Urothelium cell line (cell line): ENCODE results near the gene SLCO2A1.

Source experiments
- DNase-seq: peaks from one replicate; pipeline ENCODE4 v3.0.0; 2011; ENCODE audit warnings: low spot score, mixed read lengths
- FAIRE-seq: peaks from 2 replicates; lab custom pipeline; 2011; peaks lifted over from hg19 to GRCh38; lab: Jason Lieb, UNC

SLCO2A1 gene

GRCh38 chr3:133915685-133916658, 113.8 kb downstream of the SLCO2A1 start:
- DNase-seq (no peak), FAIRE-seq (peak; percentile 30)

- FAIRE-seq (no peak), DNase-seq (no peak)
Measured at GRCh38 chr3:133914839-133915600, 114.7 kb downstream of the SLCO2A1 start.

DNA sequence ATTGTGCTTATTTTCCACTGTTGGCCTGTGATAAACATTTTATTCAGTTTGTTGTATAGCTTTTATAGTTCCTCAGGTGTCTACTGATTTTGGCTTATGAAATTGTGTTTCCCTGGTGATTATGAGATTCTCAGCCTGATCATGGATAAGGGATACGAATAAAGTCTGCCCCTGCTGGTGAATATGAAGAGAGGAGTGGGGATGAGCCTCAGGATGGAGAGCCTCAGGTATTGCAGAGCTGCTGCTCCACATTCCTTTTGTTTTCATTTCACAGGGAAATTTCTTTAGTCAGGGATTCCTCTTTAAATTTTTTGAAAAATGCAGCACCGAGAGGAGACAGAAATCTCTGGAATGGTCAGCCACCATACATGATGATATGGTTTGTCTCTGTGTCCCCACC, 119.3 kb downstream of the SLCO2A1 start:
- DNase-seq (no peak), FAIRE-seq (no peak)

DNA sequence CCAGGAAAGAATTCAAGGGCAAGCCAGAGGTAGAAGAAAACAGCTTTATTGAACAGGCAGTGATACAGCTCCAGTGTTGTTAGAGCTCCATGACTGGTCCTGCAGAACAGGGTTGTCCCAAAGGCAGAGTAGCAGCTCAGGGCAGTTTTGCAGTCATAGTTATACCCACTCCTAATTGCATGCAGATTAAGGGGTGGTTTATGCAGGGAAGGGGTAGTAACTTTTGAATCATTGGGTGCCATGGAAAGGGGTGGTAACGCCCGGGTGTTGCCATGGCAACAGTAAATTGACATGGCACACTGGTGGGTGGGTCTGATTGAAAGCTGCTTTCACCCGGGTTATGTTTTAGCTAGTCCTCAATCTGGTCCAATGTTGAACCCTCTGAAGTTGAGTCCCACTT, 124.3 kb downstream of the SLCO2A1 start:
- DNase-seq (no peak), FAIRE-seq (no peak)

- no peak for DNase-seq
- FAIRE-seq, result no peak
Measured at GRCh38 chr3:133901847-133902246, 127.9 kb downstream of the SLCO2A1 start.

DNA sequence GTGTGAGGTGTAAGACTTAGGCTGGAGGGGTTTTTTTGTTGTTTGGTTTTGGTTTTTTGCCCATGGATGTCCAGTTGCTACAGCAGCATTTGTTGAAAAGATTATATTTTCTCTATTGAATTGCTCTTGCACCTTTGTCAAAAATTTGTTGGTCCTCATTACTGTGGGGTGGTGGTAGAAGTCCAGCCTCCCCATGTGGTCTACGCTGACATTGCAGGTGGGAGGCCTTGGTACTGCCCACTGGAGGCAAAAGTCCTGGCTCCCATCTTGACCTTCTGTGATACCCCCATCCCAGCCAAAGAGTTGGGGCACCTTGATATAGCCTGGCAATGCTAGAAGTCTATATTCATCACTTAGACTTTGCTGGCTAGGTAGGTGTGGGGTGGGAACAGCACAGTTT, 128.6 kb downstream of the SLCO2A1 start:
- DNase-seq (no peak), FAIRE-seq (no peak)

DNA sequence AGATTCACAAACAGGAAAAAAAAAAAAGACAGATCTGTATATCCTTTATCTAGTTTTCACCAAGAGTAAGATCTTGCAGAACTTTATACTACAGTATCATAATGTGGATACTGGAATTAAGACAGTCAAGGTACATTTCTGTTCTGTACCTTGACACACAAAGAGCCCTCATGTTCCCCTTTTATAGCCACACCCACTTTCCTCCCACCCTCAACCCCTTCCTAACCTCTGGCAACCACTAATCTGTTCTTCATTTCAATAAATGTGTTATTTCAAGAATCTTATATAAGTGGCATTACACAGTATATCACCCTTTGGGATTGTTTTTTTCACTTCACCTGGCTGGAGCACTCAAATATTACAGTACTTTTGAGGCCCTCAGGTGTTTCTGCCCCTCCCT, 130.4 kb downstream of the SLCO2A1 start:
- no peak for DNase-seq
- no peak for FAIRE-seq

- FAIRE-seq (no peak), DNase-seq (no peak)
Measured at GRCh38 chr3:133897547-133897946, 132.2 kb downstream of the SLCO2A1 start.

GRCh38 chr3:133896002-133896761, 133.5 kb downstream of the SLCO2A1 start:
- no peak for FAIRE-seq

DNA sequence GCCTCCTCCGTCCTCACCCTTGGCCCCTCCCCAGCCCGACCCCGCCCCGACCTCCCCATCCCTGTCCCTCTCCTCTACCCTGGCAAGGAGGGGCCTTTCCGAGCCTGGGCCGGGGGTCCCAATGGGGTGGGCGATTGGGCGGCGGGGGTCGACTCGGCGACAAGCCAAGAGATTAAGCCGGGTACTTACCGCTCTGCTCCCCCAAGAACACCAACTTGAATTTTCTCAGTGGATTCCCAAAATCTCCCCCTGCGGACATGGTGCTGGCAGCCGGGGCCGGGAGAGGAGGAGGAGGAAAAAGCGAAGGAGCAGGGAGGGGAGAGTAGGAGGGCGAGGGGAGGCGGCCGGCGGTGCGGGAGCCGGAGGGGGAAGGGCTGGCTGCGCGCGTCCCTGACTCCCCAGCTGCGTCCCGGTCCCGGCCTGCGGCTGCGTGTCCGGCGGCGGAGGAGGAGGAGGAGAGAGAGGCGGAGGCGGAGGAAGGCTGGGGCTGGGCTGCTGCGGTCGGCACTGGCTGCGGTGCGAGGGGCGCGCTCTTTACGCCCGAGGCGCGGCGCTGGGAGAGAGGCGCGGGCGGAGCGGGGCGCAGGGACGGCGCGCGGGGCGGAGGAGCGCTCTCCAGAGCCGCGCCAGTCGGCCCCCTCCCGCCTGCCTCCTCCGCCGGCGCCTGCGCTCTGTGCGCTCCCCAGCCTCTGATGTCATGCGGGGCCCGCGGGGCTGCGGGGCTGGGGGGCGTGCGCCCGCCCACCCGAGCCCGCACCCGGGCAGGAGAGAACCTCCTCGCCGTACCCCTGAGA, 134.3 kb downstream of the SLCO2A1 start, which contains the start of gene RAB6B:
TSS of gene RAB6B (minus strand) at position 675 of the 794 bp plus-strand sequence. CDS start at position 259, 416 bp downstream.
- FAIRE-seq (no peak), DNase-seq (peak; percentile 79)

More at GRCh38 chr3:133896002-133896761, 133.5 kb downstream of the SLCO2A1 start:
- DNase-seq, result no peak

DNA sequence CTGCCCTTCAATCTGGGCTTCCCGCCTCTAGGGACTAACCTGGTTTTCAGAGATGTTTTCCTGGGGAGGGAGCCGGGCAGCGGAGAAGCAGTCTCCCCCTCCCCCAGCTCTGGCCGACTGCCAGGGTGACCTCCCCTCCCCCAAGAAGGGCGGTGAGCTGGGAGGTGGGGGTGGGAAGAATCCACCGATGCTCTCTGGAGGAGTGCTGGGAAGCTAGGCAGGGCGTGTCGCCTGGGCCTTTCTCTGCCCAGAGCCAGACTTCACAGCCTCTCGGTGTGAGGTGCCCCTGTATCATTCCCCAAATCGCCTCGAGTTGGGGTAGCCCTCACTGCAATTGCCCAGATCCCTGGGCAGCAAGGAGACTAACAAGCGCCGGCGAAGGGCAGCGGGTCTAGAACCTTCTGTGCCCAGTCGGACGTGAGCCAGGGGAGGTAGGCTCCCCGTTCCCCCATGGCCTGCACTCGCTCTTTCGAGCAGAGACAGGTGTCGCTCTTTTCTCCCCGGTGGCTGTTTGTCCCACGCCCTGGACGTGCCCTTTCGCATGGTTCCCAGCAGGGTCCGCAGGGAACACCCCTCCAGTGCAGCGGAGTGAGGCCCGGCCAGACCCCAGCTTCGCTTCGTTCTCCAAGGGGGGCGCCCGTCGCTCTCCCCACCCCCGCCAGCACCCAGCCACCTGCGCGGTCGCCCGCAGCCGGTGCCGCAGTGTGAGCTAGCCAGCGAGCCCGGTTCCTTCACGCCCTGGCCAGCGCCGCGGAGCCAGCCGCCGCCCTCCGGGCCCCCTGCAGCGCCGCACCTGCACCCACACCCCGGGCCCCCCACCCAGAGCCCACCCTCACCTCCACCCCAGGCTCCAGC, 135.1 kb downstream of the SLCO2A1 start:
- FAIRE-seq (no peak), DNase-seq (peak; percentile 32)

DNA sequence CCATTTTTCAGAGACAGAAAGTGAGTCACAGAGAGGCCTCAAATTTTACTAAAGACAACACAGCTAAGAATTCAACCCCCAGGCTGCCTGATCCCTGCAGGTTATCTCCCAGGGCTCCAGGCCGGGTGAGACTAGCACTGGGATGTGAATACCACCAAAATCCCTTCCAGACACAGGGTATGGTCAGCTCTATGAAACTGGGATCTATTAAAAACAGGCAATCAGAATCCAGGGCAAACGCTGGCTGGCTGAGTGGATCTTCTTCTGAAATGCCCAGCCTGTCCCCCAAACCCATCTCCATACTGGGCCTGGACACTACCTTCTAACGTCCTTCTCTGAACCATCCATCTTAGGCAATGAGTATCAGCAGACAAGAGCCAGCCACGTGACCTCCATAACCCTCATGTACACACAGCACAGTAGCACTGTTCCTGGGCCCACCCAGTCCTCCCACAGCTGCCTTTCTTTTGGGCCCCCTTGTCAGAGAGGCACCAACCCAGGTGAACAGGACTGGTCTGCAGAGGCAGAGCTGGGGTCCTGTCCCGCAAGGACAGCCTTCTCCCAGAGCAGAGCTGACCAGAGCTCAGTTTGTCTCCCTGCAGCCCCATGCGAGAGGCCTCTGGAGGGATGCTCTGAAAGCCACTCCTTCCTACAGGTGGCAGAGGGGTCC, 135.9 kb downstream of the SLCO2A1 start:
- no peak for FAIRE-seq
- no peak for DNase-seq

- DNase-seq (no peak), FAIRE-seq (no peak)
Measured at GRCh38 chr3:133892541-133893231, 137.0 kb downstream of the SLCO2A1 start.

DNA sequence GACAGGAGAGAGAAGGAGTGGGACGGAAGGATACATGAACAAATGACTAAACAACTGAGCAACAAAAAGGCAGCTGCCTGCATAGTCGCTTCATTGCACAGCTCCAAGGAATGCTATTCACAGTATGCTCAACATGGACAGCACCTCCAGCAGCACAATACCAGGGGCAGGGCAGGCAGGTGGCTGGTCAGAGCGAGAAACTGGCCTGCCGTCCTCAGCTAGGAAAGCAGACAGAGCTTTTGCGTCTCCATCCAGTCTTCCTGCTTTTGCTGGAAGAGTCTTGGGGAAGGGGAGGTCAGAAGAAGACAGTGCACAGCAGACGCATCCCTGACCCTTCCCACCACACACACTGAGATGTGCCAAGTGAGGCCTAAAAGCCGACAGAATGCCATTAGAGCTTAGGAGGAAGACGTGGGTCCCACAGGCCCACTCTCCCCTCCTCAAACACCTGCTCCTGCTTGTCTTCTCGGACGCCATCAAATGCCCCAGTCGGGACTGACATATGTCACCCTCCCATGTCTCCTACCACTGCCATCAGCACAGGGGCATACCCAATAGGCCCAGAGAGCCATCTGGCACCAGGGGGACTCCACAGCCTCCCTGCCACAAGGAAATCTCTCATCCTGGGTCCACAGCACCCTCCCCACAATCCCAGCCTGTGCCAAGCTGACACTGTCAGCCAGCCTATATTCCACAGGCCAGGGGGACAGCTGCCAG, 137.9 kb downstream of the SLCO2A1 start:
- FAIRE-seq (no peak), DNase-seq (no peak)

GRCh38 chr3:133890972-133891644, 138.6 kb downstream of the SLCO2A1 start:
- FAIRE-seq, result no peak
- DNase-seq, result no peak

- FAIRE-seq (no peak), DNase-seq (no peak)
Measured at GRCh38 chr3:133890037-133890436, 139.7 kb downstream of the SLCO2A1 start.
